ENCODE measurements around the gene NR5A1.

NR5A1 gene

DNA sequence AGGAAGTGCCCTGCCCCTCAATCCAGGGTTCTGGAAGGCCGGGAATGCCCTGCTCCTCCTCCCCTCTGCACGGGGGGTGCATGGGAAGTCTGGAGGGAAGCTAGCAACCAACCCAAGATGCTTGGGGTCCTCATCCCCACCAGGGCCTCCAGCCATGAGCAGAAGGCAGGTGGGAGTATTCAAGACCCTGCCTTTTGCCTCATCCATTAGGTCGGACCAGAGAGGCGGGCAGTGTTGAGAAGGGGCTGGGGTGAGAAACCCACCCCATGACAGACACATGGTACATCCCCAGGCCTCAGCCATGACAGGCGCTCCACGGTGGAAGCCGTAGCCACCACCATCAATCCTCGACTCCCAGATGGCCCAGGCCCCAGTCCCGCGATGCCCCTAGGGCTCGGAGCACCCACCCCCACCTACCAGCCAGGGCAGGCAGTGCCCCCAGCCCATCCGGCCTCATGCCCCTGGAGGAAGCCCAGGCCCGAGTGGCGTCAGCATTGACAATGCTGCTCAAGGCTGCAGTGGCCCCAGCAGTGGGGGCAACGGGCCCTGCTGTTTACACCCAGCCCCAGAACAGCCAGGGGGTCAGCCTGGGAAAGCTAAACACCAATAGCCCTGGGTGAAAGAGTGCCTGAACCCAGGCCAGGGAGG is 8.6 kb downstream of the NR5A1 start:
- no peak for FAIRE-seq
- DNase-seq (ENCODE audit: insufficient read length, low spot score) = no peak
- TF ChIP-seq, protein P1, sequence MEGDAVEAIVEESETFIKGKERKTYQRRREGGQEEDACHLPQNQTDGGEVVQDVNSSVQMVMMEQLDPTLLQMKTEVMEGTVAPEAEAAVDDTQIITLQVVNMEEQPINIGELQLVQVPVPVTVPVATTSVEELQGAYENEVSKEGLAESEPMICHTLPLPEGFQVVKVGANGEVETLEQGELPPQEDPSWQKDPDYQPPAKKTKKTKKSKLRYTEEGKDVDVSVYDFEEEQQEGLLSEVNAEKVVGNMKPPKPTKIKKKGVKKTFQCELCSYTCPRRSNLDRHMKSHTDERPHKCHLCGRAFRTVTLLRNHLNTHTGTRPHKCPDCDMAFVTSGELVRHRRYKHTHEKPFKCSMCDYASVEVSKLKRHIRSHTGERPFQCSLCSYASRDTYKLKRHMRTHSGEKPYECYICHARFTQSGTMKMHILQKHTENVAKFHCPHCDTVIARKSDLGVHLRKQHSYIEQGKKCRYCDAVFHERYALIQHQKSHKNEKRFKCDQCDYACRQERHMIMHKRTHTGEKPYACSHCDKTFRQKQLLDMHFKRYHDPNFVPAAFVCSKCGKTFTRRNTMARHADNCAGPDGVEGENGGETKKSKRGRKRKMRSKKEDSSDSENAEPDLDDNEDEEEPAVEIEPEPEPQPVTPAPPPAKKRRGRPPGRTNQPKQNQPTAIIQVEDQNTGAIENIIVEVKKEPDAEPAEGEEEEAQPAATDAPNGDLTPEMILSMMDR (IDR thresholded peaks at IDR 0.05; ENCODE audit: insufficient read depth, missing control alignments) = no peak

DNA sequence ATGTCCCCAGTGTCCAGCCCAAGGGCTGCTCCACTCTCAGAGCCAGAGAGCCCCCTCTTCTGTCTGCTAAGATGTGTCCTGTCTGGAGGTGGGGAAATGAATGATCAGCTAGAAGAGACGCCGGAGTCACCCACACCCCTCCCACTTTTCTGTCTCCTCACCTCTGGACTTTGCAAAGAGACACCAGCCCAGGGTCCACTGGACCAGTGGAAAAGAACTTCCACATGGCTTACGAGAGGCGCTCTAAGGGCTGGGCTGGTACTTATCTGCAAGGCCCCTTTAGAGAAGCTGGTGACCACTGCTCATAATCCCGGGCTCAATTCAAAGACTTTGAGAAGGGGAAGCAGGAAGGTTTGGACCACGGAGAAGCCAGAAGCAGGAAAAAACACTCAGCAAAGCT is 9.2 kb downstream of the NR5A1 start:
- TF ChIP-seq, protein P1 (IDR thresholded peaks at IDR 0.05; ENCODE audit: insufficient read depth, missing control alignments) = no peak
- DNase-seq (ENCODE audit: insufficient read length, low spot score) (no peak), FAIRE-seq (no peak)

DNA sequence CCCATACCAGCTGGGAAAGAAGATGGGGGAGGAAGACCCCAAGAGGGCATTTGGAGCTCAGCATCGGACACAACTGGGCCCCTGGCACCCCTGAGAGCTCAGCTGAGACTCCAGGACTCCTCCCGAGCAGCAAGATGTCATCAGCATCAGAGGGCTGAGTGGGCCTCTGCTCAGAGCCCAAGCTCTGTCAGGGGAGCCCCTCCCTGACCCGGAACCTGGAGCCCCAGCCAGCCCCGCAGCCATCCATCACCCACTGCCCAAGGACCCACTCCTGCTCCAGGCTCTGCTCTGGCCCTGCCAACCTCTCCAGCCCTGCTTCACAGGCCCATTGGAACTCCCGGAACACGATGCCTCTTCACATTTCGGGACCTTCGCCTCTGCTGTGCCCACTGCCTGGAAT is 9.8 kb downstream of the NR5A1 start:
- DNase-seq (ENCODE audit: insufficient read length, low spot score) (no peak), FAIRE-seq (no peak)
- TF ChIP-seq, protein P1 (IDR thresholded peaks at IDR 0.05; ENCODE audit: insufficient read depth, missing control alignments) = no peak

DNA sequence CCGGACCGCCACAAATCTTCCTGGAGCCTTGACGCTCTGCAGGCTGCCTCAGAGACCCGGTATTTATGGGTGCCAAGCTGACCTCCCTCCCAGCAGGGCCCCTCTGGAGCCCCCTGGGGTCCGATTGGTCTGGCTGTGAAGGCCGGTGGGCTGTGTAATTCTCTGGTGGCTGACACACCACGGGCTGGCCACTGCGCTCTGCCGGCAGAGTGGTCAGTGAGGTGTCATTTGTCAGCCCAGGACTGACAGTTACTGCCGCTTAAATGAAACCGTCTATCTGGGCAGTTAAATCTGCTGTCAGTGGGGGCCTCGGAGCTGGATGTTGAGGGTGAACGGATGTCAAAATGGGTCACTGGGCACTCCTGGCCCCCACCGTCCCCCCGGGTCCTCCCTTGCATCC is 10.7 kb downstream of the NR5A1 start:
- TF ChIP-seq, protein P1 (IDR thresholded peaks at IDR 0.05; ENCODE audit: insufficient read depth, missing control alignments) = no peak
- FAIRE-seq = no peak
- no peak for DNase-seq (ENCODE audit: insufficient read length, low spot score)

DNA sequence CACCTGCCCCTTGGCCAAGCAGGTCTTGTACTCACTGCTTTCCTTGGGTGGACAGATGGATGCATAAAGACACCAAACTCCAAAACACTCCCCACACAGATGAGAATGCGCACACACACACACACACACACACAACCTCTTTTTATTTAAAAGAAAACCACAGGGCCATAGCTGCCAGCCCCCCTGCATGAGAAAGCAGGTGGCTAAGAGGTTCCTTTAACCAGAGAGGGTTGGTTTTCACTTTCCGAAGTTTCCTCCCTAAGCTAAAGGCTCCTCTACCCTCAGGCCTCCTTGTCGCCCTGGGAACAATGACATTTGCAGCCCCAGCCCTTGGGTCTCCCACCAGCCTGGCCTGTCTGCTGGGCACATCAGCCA is 11.1 kb downstream of the NR5A1 start:
- TF ChIP-seq, protein P1 (IDR thresholded peaks at IDR 0.05; ENCODE audit: insufficient read depth, missing control alignments) = no peak
- no peak for DNase-seq (ENCODE audit: insufficient read length, low spot score)
- FAIRE-seq = no peak

DNA sequence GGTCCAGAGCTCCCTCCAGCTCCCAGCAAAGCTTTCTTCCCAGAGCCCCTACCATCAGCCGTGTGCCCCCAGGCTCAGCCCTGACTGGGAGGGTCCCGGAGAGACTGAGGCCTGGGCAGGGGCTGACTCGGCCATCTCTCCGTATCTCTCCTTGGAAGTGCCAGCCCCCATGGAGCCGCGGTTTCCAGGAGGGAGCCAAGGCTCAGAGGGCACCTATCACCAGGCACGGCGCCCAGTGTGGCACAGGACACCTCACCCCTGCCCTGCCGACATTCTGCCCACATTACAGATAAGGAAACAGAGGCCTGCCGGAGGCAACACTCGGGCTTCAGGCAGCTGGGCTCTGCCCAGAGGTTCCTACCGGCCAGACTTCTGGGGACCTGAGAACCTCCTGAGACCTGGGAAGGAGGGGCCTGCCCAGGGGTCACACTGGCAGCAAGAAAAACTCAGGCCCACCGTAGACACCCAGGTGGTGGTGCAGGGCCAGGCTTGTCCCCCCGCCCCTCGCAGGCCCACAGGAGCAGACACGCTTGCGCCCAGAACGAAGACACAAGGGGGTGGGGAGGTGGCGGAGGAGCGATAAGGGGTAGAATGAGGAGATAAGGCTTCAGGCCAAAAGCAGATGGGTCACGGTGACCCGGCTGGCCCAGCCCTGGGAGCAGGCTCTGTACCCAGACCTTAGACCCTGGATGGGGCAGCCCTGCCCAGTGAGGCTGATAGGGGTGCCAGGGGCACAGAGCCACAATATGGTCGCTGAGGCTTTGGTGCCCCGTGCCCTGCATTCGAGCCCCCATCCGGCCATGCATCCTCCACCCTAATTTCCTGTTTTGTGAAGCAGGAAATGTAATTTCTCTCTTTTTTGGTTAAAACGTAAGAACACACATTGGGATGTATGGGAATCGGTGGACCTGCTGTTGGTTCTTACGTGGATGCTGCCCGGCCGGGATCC is 11.8 kb downstream of the NR5A1 start:
- DNase-seq (ENCODE audit: insufficient read length, low spot score) (no peak), FAIRE-seq (no peak)
- TF ChIP-seq, protein P1 (IDR thresholded peaks at IDR 0.05; ENCODE audit: insufficient read depth, missing control alignments) = no peak

Data from D721Med (cell line).